Osteoblast (primary cell): ENCODE measurements around the gene SOAT1. TPM values are rescaled to one million over a fixed set of nuclear protein-coding genes. Genes with fewer than 3 reads are reported as not detected.

Experiments used
- DNase-seq: peaks from one replicate; pipeline ENCODE4 v3.0.0; 2011; ENCODE audit warnings: low spot score, mixed read lengths; ENCODE audit not compliant: insufficient read length; ENCODE audit errors: missing footprints
- H2AFZ ChIP-seq: 2 replicates; pipeline ENCODE4 v1.6.0; 2011; ENCODE audit warnings: mild to moderate bottlenecking, low read length
- H3K27ac ChIP-seq: 2 replicates; pipeline ENCODE4 v1.5.1; 2011; ENCODE audit warnings: mild to moderate bottlenecking, low read depth, low read length, moderate library complexity
- H3K27me3 ChIP-seq: 2 replicates; pipeline ENCODE4 v1.6.0; 2012; ENCODE audit warnings: mild to moderate bottlenecking, control low read depth, inconsistent platforms, low read length, moderate library complexity; ENCODE audit not compliant: insufficient read depth
- H3K36me3 ChIP-seq: 2 replicates; pipeline ENCODE4 v1.5.1; 2011; ENCODE audit warnings: mild to moderate bottlenecking, low read length, control low read depth, moderate library complexity; ENCODE audit not compliant: insufficient read depth
- H3K4me1 ChIP-seq: 2 replicates; pipeline ENCODE4 v1.5.1; 2011; ENCODE audit warnings: mild to moderate bottlenecking, low read length, control low read depth, moderate library complexity; ENCODE audit not compliant: insufficient read depth
- H3K4me2 ChIP-seq: 2 replicates; pipeline ENCODE4 v1.6.0; 2011; ENCODE audit warnings: mild to moderate bottlenecking, low read length; ENCODE audit not compliant: insufficient read depth
- H3K4me3 ChIP-seq: fragments of 200-600 bp; sonication (generic); 3 replicates; pipeline ENCODE4 v1.5.1; 2012; ENCODE audit warnings: mild to moderate bottlenecking, low read length, inconsistent platforms; ENCODE audit not compliant: insufficient read depth
- H3K79me2 ChIP-seq: 2 replicates; pipeline ENCODE4 v1.6.0; 2012; ENCODE audit warnings: mild to moderate bottlenecking, low read length, control low read depth, inconsistent platforms; ENCODE audit not compliant: insufficient read depth
- H3K9me3 ChIP-seq: 2 replicates; pipeline ENCODE4 v1.5.1; 2011; ENCODE audit warnings: low read depth, low read length, control low read depth
- H4K20me1 ChIP-seq: 2 replicates; pipeline ENCODE4 v1.6.0; 2012; ENCODE audit warnings: mild to moderate bottlenecking, low read length, control low read depth; ENCODE audit not compliant: insufficient read depth
- CTCF ChIP-seq: IDR thresholded peaks from 2 replicates; pipeline ENCODE4 v1.5.1; 2011; ENCODE audit warnings: mild to moderate bottlenecking, low read depth, low read length, moderate library complexity; ENCODE audit errors: extremely low read depth
- total RNA-seq: library from RNA; depleted of rRNA; stranded (reverse); fragments of >200 nt; gene quantifications from 2 replicates; pipeline ENCODE4 v1.2.3, GENCODE V29; 2012

Gene SOAT1
- total RNA-seq, 1 donor = 40.2 TPM

DNA sequence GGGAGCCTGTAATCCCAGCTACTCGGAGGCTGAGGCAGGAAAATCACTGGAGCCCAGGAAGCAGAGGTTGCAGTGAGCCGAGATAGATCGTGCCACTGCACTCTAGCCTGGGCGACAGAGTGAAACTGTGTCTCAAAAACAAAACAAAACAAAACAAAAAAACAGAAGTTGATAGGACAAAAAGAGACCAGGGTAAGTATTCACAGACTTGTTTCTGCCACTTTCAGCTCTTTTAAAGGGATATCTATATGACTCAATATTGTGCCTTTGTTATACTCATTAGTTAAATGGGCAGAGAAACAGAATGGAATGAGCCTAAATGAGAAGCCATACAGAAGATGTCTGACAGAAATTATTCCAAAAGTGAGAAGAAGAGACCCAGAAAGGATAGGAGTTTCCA, 41.0 kb upstream of the SOAT1 start:
- H2AFZ ChIP-seq = no peak overlapping the region
- no peaks in the 10 kb centered on the region for H3K27me3 ChIP-seq
- no peaks in the 10 kb centered on the region for H3K79me2 ChIP-seq
- no peaks in the 10 kb centered on the region for H3K4me1 ChIP-seq
- H3K36me3 ChIP-seq = no peaks in the 10 kb centered on the region
- no peaks in the 10 kb centered on the region for H3K9me3 ChIP-seq
- no peak overlapping the region for H3K4me2 ChIP-seq
- DNase-seq = no peak
- TF ChIP-seq CTCF = no peak
- no peak overlapping the region for H3K27ac ChIP-seq
- H4K20me1 ChIP-seq = no peaks in the 10 kb centered on the region
- no peak overlapping the region for H3K4me3 ChIP-seq

DNA sequence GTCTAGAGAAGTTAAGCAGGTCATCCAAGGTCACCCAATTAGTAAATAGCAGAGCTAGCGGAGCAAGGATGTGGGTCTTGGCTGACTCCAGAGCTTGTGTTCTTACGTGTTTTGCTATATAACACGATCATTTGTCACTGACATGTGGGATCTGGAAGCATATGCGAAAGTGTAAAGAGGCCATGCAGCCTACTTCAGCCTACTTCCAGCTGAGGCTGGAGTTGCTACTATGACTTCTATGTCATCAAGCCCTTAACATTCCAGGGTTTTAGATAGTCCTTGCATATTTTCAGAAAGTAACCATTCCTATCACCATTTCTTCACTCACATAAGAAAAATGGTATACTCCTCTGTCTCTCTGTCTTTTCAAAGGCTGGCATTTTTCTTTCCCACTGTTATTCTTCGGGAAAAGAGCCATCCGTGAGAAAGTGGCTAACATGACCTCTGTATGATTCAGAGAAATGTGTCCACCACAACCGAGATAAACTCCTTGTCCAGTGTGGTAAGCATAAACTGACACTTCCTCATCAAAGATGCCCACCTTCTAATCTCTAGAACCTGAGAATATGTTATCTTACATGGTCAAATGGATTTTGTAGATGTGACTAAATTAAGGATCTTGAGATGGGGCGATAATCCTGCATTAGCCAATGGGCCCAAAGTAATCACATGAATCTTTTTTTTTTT, 40.2 kb upstream of the SOAT1 start:
- Histone ChIP-seq H3K27ac (no peak overlapping the region), H3K4me3 (no peak overlapping the region), H3K4me1 (no peaks in the 10 kb centered on the region), H3K4me2 (no peak overlapping the region), H3K79me2 (no peaks in the 10 kb centered on the region), H3K36me3 (no peaks in the 10 kb centered on the region), H3K27me3 (no peaks in the 10 kb centered on the region), H4K20me1 (no peaks in the 10 kb centered on the region), H3K9me3 (no peaks in the 10 kb centered on the region), H2AFZ (no peak overlapping the region)
- TF ChIP-seq CTCF = no peak
- no peak for DNase-seq

DNA sequence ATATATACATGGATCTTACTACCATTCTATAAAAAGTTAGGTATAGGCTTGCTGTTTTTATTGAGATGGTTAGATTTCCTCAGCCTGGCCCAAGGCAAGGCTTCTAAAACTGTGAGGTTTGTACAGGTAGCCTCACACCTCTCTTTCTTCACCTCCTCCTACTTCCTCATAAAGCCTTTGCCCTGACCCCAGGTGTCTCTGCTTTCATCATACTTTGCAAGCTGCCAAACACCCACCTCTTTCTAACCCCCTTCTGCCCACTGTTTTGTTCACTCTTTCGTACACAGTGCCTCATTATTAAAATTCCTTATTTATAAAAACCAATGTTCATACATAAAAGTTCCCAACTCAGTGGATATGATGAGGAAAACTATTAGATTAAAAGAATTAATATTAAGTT, 31.4 kb upstream of the SOAT1 start:
- no peaks in the 10 kb centered on the region for H4K20me1 ChIP-seq

GRCh38 chr1:179263121-179263520, 30.5 kb upstream of the SOAT1 start:
- Histone ChIP-seq H3K9me3 (no peaks in the 10 kb centered on the region), H3K4me3 (no peak overlapping the region), H3K4me2 (no peak overlapping the region), H3K27me3 (no peaks in the 10 kb centered on the region), H2AFZ (no peak overlapping the region), H3K4me1 (no peaks in the 10 kb centered on the region), H3K79me2 (no peaks in the 10 kb centered on the region), H4K20me1 (no peaks in the 10 kb centered on the region), H3K27ac (no peak overlapping the region), H3K36me3 (no peaks in the 10 kb centered on the region)
- no peak for TF ChIP-seq CTCF
- no peak for DNase-seq

More for the DNA sequence above, 31.4 kb upstream of the SOAT1 start:
- Histone ChIP-seq H3K4me2 (no peak overlapping the region), H3K4me3 (no peak overlapping the region), H3K27me3 (no peaks in the 10 kb centered on the region), H3K27ac (no peak overlapping the region), H3K9me3 (no peaks in the 10 kb centered on the region), H2AFZ (no peak overlapping the region), H3K36me3 (no peaks in the 10 kb centered on the region), H3K4me1 (no peaks in the 10 kb centered on the region), H3K79me2 (no peaks in the 10 kb centered on the region)
- DNase-seq = no peak
- TF ChIP-seq CTCF = no peak
